K562 treated with DMSO at 1 percent for 4 hours (cell line): ENCODE measurements around the gene TICRR. TPM values are rescaled to one million over a fixed set of nuclear protein-coding genes. Genes with fewer than 3 reads are reported as not detected.

Experiments used
- total RNA-seq: library from RNA; unstranded; fragments of 300-600 nt; gene quantifications from 2 replicates; pipeline ENCODE4 v1.2.3, GENCODE V29; 2022; ENCODE audit not compliant: insufficient read depth

TICRR gene
- 10.8 and 12.2 TPM in 2 replicates for total RNA-seq

GRCh38 chr15:89575146-89575655, at the start of gene TICRR:
Gene TICRR, plus strand, starts transcription at chr15:89575469. Its CDS starts 118 bp downstream, at chr15:89575587.

GRCh38 chr15:89654847-89655805, 79.9 kb downstream of the TICRR start, which contains the start of gene KIF7:
Gene KIF7, minus strand, starts transcription at chr15:89655467. Its CDS starts 2,537 bp downstream, at chr15:89652930.

Other genes with a start within 250 kb of the TICRR start
- gene POLG, start 240.6 kb upstream of the TICRR start, total RNA-seq = 53.0 and 77.8 TPM in 2 replicates
- gene RHCG, start 78.9 kb upstream of the TICRR start, total RNA-seq = not detected in 2 replicates
- gene KIF7, start 80.0 kb downstream of the TICRR start, total RNA-seq = 0.52 and 0.68 TPM in 2 replicates
- not detected in 2 replicates for gene PLIN1, start 103.9 kb downstream of the TICRR start, total RNA-seq
- not detected in 2 replicates for gene PEX11A, start 115.3 kb downstream of the TICRR start, total RNA-seq
- gene WDR93, start 115.3 kb downstream of the TICRR start, total RNA-seq = not detected in 2 replicates
- 0.42 TPM in 1 of 2 replicates, not detected in the other for gene MESP1, start 175.8 kb downstream of the TICRR start, total RNA-seq
- not detected in 2 replicates for gene MESP2, start 200.9 kb downstream of the TICRR start, total RNA-seq
- gene ANPEP, start 239.4 kb downstream of the TICRR start, total RNA-seq = 5.4 and 6.8 TPM in 2 replicates